Measurements from ENCODE around the gene PCDHGC3. TPM values are rescaled to one million over a fixed set of nuclear protein-coding genes. Genes with fewer than 3 reads are reported as not detected.

Gene PCDHGC3
- total and polyA plus RNA-seq, 9 of the 15 experiments (the other 6 are each of a cell fraction or from before 2014, with no cell fraction given): 0.07 TPM; not detected in 8

DNA sequence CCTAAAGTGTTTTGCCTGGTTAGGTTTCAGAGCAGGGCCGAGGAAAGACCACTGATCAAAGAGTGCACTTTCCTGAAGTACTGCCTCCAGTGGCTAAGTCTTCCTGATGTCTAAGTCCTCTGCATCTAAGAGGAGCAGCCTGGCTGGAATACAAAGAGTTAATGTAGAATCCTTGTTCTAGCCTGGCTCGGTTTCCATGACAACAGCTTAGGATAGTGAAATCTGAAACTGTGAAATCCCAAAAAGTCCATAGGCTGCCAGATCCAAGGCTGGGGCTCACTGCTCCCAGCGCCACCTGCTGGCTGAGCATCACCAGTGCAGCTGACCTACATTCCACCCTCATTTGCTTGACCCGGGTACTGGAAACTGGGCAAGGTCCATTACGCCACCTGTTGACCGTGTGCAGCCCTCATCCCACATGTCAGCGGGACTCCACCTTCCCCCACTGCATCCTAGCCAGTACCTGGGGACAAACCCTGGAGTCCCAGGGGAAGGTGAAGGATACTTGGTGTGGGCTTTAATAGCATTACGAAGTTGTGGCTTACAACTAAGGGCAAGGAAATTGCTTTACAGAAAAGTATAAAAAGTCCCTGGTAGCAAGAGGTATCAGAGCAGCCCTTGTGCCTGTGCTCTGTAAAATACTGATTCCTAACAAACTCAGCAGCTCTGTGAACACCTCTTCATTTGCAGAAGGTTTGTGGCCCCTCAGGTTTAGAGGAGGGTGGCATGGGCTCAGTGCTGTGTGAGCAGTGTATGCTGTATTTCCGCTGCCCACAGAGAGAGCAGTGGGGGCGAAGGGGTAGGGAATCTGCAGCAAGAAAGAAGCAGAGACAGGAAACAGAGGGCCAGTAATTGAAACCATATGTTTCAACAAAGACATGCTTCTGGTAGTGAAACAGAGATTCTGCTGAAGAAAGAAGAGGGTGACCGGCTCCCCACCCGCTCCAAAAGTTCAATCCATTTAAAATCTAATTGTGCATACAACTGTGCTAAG, 49.1 kb downstream of the PCDHGC3 start (continued):
- TF ChIP-seq E2F4 (CRISPR knock-in tag; IDR thresholded peaks at IDR 0.05; ENCODE audit: low read depth): no peak
- TF ChIP-seq, protein P1, sequence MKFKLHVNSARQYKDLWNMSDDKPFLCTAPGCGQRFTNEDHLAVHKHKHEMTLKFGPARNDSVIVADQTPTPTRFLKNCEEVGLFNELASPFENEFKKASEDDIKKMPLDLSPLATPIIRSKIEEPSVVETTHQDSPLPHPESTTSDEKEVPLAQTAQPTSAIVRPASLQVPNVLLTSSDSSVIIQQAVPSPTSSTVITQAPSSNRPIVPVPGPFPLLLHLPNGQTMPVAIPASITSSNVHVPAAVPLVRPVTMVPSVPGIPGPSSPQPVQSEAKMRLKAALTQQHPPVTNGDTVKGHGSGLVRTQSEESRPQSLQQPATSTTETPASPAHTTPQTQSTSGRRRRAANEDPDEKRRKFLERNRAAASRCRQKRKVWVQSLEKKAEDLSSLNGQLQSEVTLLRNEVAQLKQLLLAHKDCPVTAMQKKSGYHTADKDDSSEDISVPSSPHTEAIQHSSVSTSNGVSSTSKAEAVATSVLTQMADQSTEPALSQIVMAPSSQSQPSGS (CRISPR knock-in tag; IDR thresholded peaks at IDR 0.05): no peak
- no peak for TF ChIP-seq RB1 (IDR thresholded peaks at IDR 0.05; ENCODE audit: low read depth)
- TF ChIP-seq, protein P2, sequence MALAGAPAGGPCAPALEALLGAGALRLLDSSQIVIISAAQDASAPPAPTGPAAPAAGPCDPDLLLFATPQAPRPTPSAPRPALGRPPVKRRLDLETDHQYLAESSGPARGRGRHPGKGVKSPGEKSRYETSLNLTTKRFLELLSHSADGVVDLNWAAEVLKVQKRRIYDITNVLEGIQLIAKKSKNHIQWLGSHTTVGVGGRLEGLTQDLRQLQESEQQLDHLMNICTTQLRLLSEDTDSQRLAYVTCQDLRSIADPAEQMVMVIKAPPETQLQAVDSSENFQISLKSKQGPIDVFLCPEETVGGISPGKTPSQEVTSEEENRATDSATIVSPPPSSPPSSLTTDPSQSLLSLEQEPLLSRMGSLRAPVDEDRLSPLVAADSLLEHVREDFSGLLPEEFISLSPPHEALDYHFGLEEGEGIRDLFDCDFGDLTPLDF (CRISPR knock-in tag; IDR thresholded peaks at IDR 0.05): no peak
- no peak for TF ChIP-seq ARNT (IDR thresholded peaks at IDR 0.05)
- peak; percentile 59; the same call in 1 of the 2 replicates for TF ChIP-seq ZNF263 (CRISPR knock-in tag; IDR thresholded peaks at IDR 0.05; ENCODE audit: borderline replicate concordance)
- no peak for TF ChIP-seq ARID1B (IDR thresholded peaks at IDR 0.05)
- no peak for TF ChIP-seq STAT5B (CRISPR knock-in tag; IDR thresholded peaks at IDR 0.05)
- TF ChIP-seq MAZ (CRISPR knock-in tag; conservative IDR thresholded peaks at IDR 0.05 in 1 of 2, IDR thresholded peaks at IDR 0.05 in 1 of 2): peak in 1 of 2 experiments; percentile 56; a peak in 3 of 4 replicates
- TF ChIP-seq ZNF165 (CRISPR knock-in tag; IDR thresholded peaks at IDR 0.05; ENCODE audit: borderline replicate concordance): no peak
- TF ChIP-seq, protein P3, sequence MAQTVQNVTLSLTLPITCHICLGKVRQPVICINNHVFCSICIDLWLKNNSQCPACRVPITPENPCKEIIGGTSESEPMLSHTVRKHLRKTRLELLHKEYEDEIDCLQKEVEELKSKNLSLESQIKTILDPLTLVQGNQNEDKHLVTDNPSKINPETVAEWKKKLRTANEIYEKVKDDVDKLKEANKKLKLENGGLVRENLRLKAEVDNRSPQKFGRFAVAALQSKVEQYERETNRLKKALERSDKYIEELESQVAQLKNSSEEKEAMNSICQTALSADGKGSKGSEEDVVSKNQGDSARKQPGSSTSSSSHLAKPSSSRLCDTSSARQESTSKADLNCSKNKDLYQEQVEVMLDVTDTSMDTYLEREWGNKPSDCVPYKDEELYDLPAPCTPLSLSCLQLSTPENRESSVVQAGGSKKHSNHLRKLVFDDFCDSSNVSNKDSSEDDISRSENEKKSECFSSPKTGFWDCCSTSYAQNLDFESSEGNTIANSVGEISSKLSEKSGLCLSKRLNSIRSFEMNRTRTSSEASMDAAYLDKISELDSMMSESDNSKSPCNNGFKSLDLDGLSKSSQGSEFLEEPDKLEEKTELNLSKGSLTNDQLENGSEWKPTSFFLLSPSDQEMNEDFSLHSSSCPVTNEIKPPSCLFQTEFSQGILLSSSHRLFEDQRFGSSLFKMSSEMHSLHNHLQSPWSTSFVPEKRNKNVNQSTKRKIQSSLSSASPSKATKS (CRISPR knock-in tag; IDR thresholded peaks at IDR 0.05): no peak
- no peak for TF ChIP-seq AFF4 (CRISPR knock-in tag; IDR thresholded peaks at IDR 0.05)
- TF ChIP-seq NFRKB (IDR thresholded peaks at IDR 0.05; ENCODE audit: low read depth): no peak
- no peak for TF ChIP-seq ZNF830 (CRISPR knock-in tag; IDR thresholded peaks at IDR 0.05)
- peak; percentile 31 for TF ChIP-seq NEUROD1 (IDR thresholded peaks at IDR 0.05; ENCODE audit: borderline replicate concordance, low read depth, low read length, partially characterized antibody)
- no peak for TF ChIP-seq MTA1 (IDR thresholded peaks at IDR 0.05; ENCODE audit: borderline replicate concordance)
